GM18909 (cell line): ENCODE measurements around the gene PLP2.
A peak's percentile ranks its signal among the peaks of the same experiment; 100 is the strongest.
"Not testable (repeated sequence)": the region's sequence is repeated elsewhere in the genome, so short reads cannot be mapped to it uniquely, and the experiment has no call there.

Source experiments
- ATAC-seq: cut with Tn5 transposase; IDR thresholded peaks from one replicate; pipeline ENCODE4 v1.9.1; 2021; ENCODE audit warnings: mild to moderate bottlenecking; ENCODE audit not compliant: unreplicated experiment, poor library complexity

PLP2 gene, protein sequence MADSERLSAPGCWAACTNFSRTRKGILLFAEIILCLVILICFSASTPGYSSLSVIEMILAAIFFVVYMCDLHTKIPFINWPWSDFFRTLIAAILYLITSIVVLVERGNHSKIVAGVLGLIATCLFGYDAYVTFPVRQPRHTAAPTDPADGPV

GRCh38 chrX:49171752-49172279, at the start of gene PLP2:
Gene PLP2, plus strand, starts transcription at chrX:49171898. Its CDS starts 103 bp downstream, at chrX:49172001.
- ATAC-seq: peak; percentile 27

DNA sequence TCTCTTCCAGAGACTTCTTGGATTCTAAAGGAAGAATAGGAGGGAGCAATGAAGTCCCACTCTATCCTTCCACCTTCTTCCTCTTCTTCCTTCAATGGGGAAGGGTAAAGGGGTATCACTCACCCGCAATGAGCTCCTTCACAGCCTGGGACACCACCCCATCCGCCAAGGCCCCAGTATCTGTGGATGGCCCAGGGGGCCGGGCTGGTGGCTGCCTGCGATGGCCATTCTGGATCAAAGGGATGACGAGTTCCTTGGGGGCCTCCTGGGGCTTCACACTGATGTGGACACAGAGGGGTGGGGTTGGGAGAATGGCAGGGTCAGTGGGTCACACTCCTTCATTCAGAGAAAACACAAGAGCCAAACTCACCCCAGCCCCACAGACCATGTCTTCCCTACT, 49.2 kb upstream of the PLP2 start:
- ATAC-seq: no peak

DNA sequence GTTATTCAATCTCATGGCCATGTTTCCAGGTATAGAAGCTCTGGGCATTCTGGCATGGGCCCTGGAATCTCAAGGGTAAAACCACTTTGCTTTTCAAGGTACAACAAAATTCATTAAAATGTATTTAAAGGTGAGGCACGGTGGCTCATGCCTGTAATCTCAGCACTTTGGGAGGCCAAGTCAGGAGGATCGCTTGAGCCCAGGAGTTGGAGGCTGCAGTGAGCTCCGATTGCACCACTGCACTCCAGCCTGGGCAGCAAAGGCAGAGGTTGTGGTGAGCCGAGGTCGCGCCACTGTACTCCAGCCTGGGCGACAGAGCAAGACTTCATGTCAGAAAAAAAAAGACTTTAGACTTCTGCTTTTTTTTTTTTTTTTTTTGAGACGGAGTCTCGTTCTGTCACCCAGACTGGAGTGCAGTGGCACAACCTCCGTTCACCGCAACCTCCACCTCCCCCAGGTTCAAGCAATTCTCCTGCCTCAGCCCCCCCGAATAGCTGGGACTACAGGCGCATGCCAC, 43.9 kb upstream of the PLP2 start:
- ATAC-seq: not testable (repeated sequence)

GRCh38 chrX:49129427-49129826, 42.3 kb upstream of the PLP2 start:
- ATAC-seq: no peak

- not testable (repeated sequence) for ATAC-seq
These were observed 39.4 kb upstream of the PLP2 start for GRCh38 chrX:49132275-49132674.

GRCh38 chrX:49133759-49134158, 37.9 kb upstream of the PLP2 start:
- ATAC-seq: no peak

DNA sequence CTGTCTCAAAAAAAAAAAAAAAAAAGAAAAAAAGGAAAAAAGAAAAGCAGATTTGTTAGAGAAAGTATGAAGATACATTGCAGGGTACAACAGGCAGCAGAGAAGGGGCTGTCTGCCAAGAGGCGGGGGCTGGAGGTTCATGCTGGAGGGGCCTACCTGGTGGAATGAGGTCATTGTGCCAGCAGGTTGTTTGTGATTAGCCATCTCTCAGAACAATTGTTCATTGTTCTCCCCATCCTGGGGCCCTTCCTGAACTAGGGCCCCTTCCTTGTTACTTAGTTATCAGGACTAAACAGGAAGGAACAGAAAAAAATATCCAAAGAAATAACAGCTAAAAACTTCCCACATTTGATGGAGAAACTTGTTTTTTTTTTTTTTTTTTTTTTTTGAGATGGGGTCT, 34.2 kb upstream of the PLP2 start:
- ATAC-seq: no peak

DNA sequence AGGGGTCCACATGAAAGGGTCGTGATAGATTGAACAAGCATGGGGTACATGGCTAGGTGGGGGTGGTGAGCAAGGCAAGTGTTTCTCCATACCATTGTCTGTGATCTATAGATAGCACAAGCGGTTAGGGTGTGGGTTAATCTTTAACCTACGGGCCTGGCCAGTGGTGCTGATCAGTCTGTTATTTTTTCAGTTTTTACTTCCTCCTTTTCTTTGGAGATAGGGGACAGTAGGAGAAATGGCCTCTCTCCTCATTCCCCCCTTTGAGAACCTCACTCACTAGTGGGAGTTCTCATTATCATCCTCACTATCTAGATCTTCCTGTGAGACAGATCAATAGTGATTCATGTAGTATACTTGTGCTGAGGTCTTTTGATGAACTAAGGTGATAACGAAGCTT, 32.0 kb upstream of the PLP2 start:
- ATAC-seq: no peak

- not testable (repeated sequence) for ATAC-seq
These were observed 29.4 kb upstream of the PLP2 start for GRCh38 chrX:49142264-49142663.

GRCh38 chrX:49143154-49143553, 28.5 kb upstream of the PLP2 start:
- not testable (repeated sequence) for ATAC-seq

GRCh38 chrX:49147282-49147681, 24.4 kb upstream of the PLP2 start:
- no peak for ATAC-seq

- ATAC-seq: no peak
These were observed 23.8 kb upstream of the PLP2 start for GRCh38 chrX:49147936-49148335.

GRCh38 chrX:49148390-49149100, 23.2 kb upstream of the PLP2 start:
- not testable (repeated sequence) for ATAC-seq

- not testable (repeated sequence) for ATAC-seq
These were observed 22.4 kb upstream of the PLP2 start for GRCh38 chrX:49149291-49149690.

DNA sequence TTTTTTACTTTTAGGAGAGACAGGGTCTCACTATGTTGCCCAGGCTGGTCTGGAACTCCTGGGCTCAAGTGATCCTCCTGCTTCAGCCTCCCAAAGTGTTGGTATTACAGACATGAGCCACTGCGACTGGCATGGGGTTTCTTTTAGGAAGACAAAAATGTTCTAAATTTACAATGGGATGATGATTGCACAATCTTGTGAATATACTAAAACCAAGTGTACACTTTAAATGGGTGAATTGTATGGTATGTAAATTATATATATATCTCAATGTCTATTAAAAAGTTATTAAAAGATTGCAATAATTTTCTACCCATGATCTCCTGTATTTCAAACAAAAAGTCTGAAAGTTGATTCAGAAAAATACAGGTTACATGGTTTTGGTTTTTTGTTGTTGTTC, 18.2 kb upstream of the PLP2 start:
- ATAC-seq: no peak

GRCh38 chrX:49155243-49155899, 16.3 kb upstream of the PLP2 start:
- ATAC-seq: peak; percentile 21

- ATAC-seq: peak; percentile 82
These were observed 15.5 kb upstream of the PLP2 start for GRCh38 chrX:49155900-49156837.

GRCh38 chrX:49157194-49157593, 14.5 kb upstream of the PLP2 start:
- no peak for ATAC-seq

DNA sequence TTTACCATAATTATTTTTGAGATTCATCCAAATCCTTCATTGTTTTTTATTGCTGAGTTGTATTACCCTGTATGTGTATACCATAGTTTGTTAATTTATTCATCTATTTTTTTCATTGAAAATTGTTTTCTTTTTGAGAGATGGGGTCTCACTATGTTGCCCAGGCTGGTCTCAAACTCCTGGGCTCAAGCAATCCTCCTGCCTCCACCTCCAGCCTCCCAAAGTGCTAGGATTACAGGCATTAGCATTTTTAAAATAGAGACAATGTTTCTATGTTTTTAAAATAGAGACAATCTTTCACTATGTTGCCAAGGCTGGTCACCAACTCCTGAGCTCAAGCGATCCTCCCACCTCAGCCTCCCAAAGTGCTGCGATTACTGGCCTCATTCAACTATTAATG, 10.8 kb upstream of the PLP2 start:
- no peak for ATAC-seq

- ATAC-seq: no peak
These were observed 10.1 kb upstream of the PLP2 start for GRCh38 chrX:49161632-49162031.
